A549 (cell line): Measurements from ENCODE around the gene ANKRD65. TPM values are rescaled to one million over a fixed set of nuclear protein-coding genes. Genes with fewer than 3 reads are reported as not detected.
"Not testable (repeated sequence)": the region's sequence is repeated elsewhere in the genome, so short reads cannot be mapped to it uniquely, and the experiment has no call there.

ENCODE experiments used
- ATAC-seq, 2 experiments: fragments of 200-7000 bp in 1 of 2; fragments of >200 bp in 1 of 2; cut with Nextera tagmentation in 1 of 2; cut with Tn5 transposase in 1 of 2; 3 replicates each; pipeline versions ENCODE4 v1.8.0 to v1.9.1; 2018 to 2020; ENCODE audit warnings: mild to moderate bottlenecking in 1 of 2, moderate library complexity in 1 of 2
- CTCF ChIA-PET: fragments of 300-600 bp; sonication (Branson Sonifier 250); formaldehyde crosslinking; extraction: SDS; loops from one replicate; lab custom pipeline; 2021; ENCODE audit warnings: antibody characterized with exemption, inconsistent platforms; lab: Yijun Ruan, JAX
- POLR2A ChIA-PET: fragments of 350-600 bp; formaldehyde crosslinking; extraction: SDS; loops from one replicate; lab custom pipeline; 2021; ENCODE audit warnings: antibody characterized with exemption, inconsistent platforms; lab: Yijun Ruan, JAX
- DNase-seq, 2 experiments: peaks; one replicate each; pipeline versions ENCODE4 v3.0.0 to v3.0.0-alpha.2; 2011 to 2016; ENCODE audit warnings: low read depth in 1 of 2, low spot score in 1 of 2
- FAIRE-seq: peaks from 2 replicates; lab custom pipeline; 2011; peaks lifted over from hg19 to GRCh38; lab: Jason Lieb, UNC
- H3K27ac ChIP-seq, 2 experiments: fragments of >200 bp; sonication (Bioruptor Twin); formaldehyde crosslinking; 3 replicates each; pipeline ENCODE4 v1.5.1; 2016 to 2017
- H3K4me1 ChIP-seq: fragments of >200 bp; sonication (Bioruptor Twin); formaldehyde crosslinking; 3 replicates; pipeline ENCODE4 v1.6.1; 2016
- H3K4me2 ChIP-seq: fragments of >200 bp; sonication (Bioruptor Twin); formaldehyde crosslinking; 3 replicates; pipeline ENCODE4 v1.6.1; 2016
- H3K4me3 ChIP-seq: fragments of >200 bp; sonication (Bioruptor Twin); formaldehyde crosslinking; 3 replicates; pipeline ENCODE4 v1.5.1; 2016
- H3K9me3 ChIP-seq: fragments of >200 bp; sonication (Bioruptor Twin); formaldehyde crosslinking; 3 replicates; pipeline ENCODE4 v1.6.1; 2016
- CBX2 ChIP-seq: fragments of 200-600 bp; sonication (generic); IDR thresholded peaks from 2 replicates; pipeline ENCODE4 v1.6.1; 2016; ENCODE audit warnings: low read depth, mild to moderate bottlenecking, borderline replicate concordance
- CBX8 ChIP-seq: fragments of 200-600 bp; sonication (generic); IDR thresholded peaks from 2 replicates; pipeline ENCODE4 v1.6.1; 2016
- FOSB ChIP-seq: fragments of 250-450 bp; sonication (Bioruptor Pico); IDR thresholded peaks from 2 replicates; pipeline ENCODE4 v1.5.0; 2020; ENCODE audit warnings: mild to moderate bottlenecking, moderate library complexity
- FOSL2 ChIP-seq, 2 experiments: fragments of 450-650 bp in 1 of 2; fragments of >200 bp in 1 of 2; sonication (Bioruptor Twin) in 1 of 2; formaldehyde crosslinking; IDR thresholded peaks; 2 replicates each; pipeline versions ENCODE4 v1.5.0 to v1.6.1; 2016 to 2020; ENCODE audit warnings: mild to moderate bottlenecking in 1 of 2, moderate library complexity in 1 of 2
- GATA3 ChIP-seq: IDR thresholded peaks from 2 replicates; pipeline ENCODE4 v1.6.1; 2012; ENCODE audit warnings: borderline replicate concordance
- HOXA7 ChIP-seq: fragments of 250-450 bp; sonication (Bioruptor Pico); IDR thresholded peaks from 2 replicates; pipeline ENCODE4 v1.5.0; 2020; ENCODE audit warnings: mild to moderate bottlenecking, moderate library complexity
- HOXB13 ChIP-seq: fragments of 250-450 bp; sonication (Bioruptor Pico); IDR thresholded peaks from 2 replicates; pipeline ENCODE4 v1.5.0; 2020; ENCODE audit warnings: low read depth, mild to moderate bottlenecking, moderate library complexity
- KDM1A ChIP-seq: fragments of 200-600 bp; sonication (generic); IDR thresholded peaks from 2 replicates; pipeline ENCODE4 v1.6.1; 2016; ENCODE audit warnings: low read depth, mild to moderate bottlenecking
- MAFK ChIP-seq: fragments of 450-650 bp; IDR thresholded peaks from 2 replicates; pipeline ENCODE4 v1.6.1; 2014; ENCODE audit not compliant: partially characterized antibody
- NPAS2 ChIP-seq: fragments of 250-450 bp; sonication (Bioruptor Pico); IDR thresholded peaks from 2 replicates; pipeline ENCODE4 v1.8.0; 2022; ENCODE audit warnings: mild to moderate bottlenecking, moderate library complexity, borderline replicate concordance
- POLR2A ChIP-seq: IDR thresholded peaks from 2 replicates; pipeline ENCODE4 v1.6.1; 2012; ENCODE audit warnings: mild to moderate bottlenecking, low read length
- RAD21 ChIP-seq, 2 experiments: fragments of >200 bp in 1 of 2; sonication (Bioruptor Twin) in 1 of 2; formaldehyde crosslinking in 1 of 2; IDR thresholded peaks in 1 of 2; conservative IDR thresholded peaks in 1 of 2; 2 replicates in 1 of 2; 3 replicates in 1 of 2; pipeline ENCODE4 v1.6.1; 2012 to 2018; ENCODE audit warnings: inconsistent platforms in 1 of 2
- SMC3 ChIP-seq: fragments of >200 bp; sonication (Bioruptor Twin); formaldehyde crosslinking; IDR thresholded peaks from 3 replicates; pipeline ENCODE4 v1.6.1; 2018; ENCODE audit warnings: inconsistent platforms
- ZNF302 ChIP-seq: fragments of 250-450 bp; sonication (Bioruptor Pico); IDR thresholded peaks from 2 replicates; pipeline ENCODE4 v1.9.0; 2021; ENCODE audit warnings: inconsistent platforms, mild to moderate bottlenecking, moderate library complexity
- WGBS: methylation state at CpG from one replicate; pipeline ENCODE4 v1.1.6; 2017; ENCODE audit errors: missing lambda C conversion rate; 5-methylcytosine and 5-hydroxymethylcytosine counted together
- polyA plus RNA-seq, 4 experiments: library from polyadenylated mRNA; depleted of rRNA in 3 of 4; stranded (reverse); fragments of >200 nt; fragmentation: RNase III in 1 of 4; extraction: RNeasy Plus Mini Kit Qiagen cat#74134 plus additional on column Dnase treatment in 1 of 4; gene quantifications; 2 replicates in 3 of 4; 3 replicates in 1 of 4; pipeline ENCODE4 v1.2.3, GENCODE V29; 2011 to 2017
- TF ChIP-seq, protein P1 (sequence below): fragments of >200 bp; sonication (Bioruptor Twin); formaldehyde crosslinking; IDR thresholded peaks from 3 replicates; pipeline ENCODE4 v1.6.1; 2016
- TF ChIP-seq, protein P2 (sequence below): fragments of 250-450 bp; sonication (Bioruptor Pico); IDR thresholded peaks from 2 replicates; pipeline ENCODE4 v1.5.0; 2020; ENCODE audit warnings: low read depth, mild to moderate bottlenecking, moderate library complexity
- TF ChIP-seq, protein P3 (sequence below): fragments of >200 bp; sonication (Bioruptor Twin); formaldehyde crosslinking; IDR thresholded peaks from 2 replicates; pipeline ENCODE4 v1.6.1; 2016
- TF ChIP-seq, protein P4 (sequence below): IDR thresholded peaks from 2 replicates; pipeline ENCODE4 v1.6.1; 2012

The ANKRD65 gene
- polyA plus RNA-seq, 2 of the 4 experiments (the other 2 are of a cell fraction) = 0.05 TPM; not detected in 1

DNA sequence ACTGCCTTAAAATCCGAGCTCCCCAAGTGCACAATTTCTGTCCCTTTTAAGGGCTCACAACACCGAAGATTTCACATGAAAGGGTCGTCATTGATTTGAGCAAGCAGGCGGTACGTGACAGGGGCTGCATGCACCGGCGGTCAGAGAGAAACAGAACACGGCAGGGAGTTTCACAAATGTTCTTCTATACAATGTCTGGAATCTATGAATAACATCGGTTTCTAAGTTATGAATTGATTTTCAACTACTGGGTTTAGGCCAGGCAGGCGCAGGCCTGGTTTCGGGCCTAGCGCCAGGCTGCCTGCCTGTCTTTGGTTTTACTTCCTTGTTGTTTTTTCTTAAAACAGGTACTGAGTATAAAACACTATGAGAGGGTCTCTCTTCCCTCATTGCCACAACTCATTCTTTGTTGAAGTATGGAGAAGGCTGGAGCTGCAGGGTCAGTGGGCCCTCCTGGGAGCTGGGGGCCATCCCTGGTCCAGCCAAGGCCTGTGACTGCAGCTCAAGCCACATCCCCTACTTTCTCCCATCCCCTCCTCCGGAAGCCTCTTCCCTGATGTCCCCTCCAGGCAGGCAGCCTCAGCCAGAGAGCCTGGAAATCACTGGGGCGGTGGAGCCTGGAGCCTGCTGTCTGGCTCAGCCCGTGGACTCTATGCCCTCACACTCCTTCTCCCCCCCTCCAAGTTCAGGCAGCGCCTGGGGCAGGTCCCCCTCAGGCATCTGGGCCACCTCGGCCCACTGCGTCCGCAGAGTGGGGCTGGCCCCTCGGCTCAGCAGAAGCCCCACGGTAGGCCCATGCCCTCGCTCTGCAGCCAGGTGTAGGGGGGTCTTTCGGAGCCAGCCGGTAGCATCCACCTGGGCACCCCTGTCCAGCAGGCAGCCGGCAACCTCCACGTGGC lies 2.4 kb downstream of the ANKRD65 start:
- FAIRE-seq (no peak), ATAC-seq (peak; percentile 18 to 25; a peak in 2 of 6 replicates), DNase-seq (no peak)
- no peak for TF ChIP-seq MAFK
- TF ChIP-seq CBX2 = no peak
- no peak for TF ChIP-seq RAD21 (conservative IDR thresholded peaks at IDR 0.05 in 1 of 2, IDR thresholded peaks at IDR 0.05 in 1 of 2)
- TF ChIP-seq KDM1A = no peak
- TF ChIP-seq, protein P1, sequence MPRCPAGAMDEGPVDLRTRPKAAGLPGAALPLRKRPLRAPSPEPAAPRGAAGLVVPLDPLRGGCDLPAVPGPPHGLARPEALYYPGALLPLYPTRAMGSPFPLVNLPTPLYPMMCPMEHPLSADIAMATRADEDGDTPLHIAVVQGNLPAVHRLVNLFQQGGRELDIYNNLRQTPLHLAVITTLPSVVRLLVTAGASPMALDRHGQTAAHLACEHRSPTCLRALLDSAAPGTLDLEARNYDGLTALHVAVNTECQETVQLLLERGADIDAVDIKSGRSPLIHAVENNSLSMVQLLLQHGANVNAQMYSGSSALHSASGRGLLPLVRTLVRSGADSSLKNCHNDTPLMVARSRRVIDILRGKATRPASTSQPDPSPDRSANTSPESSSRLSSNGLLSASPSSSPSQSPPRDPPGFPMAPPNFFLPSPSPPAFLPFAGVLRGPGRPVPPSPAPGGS = no peak
- TF ChIP-seq, protein P2, sequence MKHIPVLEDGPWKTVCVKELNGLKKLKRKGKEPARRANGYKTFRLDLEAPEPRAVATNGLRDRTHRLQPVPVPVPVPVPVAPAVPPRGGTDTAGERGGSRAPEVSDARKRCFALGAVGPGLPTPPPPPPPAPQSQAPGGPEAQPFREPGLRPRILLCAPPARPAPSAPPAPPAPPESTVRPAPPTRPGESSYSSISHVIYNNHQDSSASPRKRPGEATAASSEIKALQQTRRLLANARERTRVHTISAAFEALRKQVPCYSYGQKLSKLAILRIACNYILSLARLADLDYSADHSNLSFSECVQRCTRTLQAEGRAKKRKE = no peak
- TF ChIP-seq FOSL2 (IDR thresholded peaks at IDR 0.05) = no peak
- no peak for TF ChIP-seq FOSL2 (CRISPR knock-in tag; IDR thresholded peaks at IDR 0.05)
- no peak for TF ChIP-seq CBX8
- TF ChIP-seq HOXA7 (CRISPR knock-in tag) = no peak
- no peak for TF ChIP-seq NPAS2 (CRISPR knock-in tag)
- TF ChIP-seq, protein P3, sequence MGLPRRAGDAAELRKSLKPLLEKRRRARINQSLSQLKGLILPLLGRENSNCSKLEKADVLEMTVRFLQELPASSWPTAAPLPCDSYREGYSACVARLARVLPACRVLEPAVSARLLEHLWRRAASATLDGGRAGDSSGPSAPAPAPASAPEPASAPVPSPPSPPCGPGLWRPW = no peak
- no peak for TF ChIP-seq ZNF302
- TF ChIP-seq HOXB13 (CRISPR knock-in tag) = no peak
- no peak for TF ChIP-seq SMC3
- no peak for TF ChIP-seq GATA3
- TF ChIP-seq, protein P4, sequence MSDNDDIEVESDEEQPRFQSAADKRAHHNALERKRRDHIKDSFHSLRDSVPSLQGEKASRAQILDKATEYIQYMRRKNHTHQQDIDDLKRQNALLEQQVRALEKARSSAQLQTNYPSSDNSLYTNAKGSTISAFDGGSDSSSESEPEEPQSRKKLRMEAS = no peak
- TF ChIP-seq POLR2A = no peak
- no peak for TF ChIP-seq FOSB (CRISPR knock-in tag)
- POLR2A ChIA-PET = no interaction called here
- no peak overlapping the region for H3K27ac ChIP-seq
- 89% methylated on average over 15 of the region's 26 CpGs for WGBS
- 0 out of 3 replicates have a peak, but pooled peaks cover 3% of the 10 kb centered on the region for H3K4me1 ChIP-seq
- CTCF ChIA-PET = no interaction called here
- no peak overlapping the region for H3K4me3 ChIP-seq
- no peaks in the 10 kb centered on the region for H3K9me3 ChIP-seq
- no peak overlapping the region for H3K4me2 ChIP-seq

DNA sequence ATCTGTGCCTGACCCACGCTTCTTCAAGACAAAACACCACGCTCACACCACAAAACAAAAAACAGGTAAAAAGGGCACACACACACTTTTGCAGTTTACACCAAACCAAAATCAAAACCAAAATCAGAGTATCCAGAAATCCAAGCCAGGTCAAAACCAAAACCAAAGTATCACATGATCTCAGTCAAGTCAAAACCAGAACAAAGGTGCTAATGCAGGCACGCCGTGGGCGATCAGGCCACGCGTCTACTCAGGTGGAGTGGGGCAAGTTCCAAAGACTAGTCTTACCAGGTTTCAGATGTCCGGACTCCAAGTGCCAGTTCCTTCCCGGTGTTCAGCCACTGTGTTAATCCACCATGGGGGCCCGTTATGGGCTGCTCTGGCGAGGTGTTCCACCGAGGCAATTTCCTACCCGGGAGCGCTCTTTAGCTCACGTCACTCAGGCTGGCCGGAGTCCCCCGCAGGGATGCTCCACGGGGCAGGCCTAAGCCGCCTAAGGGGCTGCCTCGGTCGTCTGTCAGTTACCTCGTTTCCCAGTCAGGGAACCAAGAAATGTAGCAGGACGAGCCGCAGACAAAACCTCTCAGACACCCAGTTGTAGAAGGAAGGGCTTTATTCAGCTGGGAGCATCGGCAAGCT lies 3.1 kb downstream of the ANKRD65 start:
- H3K4me1 ChIP-seq, H3K4me3 ChIP-seq, H3K27ac ChIP-seq, CTCF ChIA-PET, ATAC-seq, H3K9me3 ChIP-seq, DNase-seq, POLR2A ChIA-PET, H3K4me2 ChIP-seq, FAIRE-seq: not testable (repeated sequence)
- 83% methylated on average over 25 of the region's 25 CpGs for WGBS

DNA sequence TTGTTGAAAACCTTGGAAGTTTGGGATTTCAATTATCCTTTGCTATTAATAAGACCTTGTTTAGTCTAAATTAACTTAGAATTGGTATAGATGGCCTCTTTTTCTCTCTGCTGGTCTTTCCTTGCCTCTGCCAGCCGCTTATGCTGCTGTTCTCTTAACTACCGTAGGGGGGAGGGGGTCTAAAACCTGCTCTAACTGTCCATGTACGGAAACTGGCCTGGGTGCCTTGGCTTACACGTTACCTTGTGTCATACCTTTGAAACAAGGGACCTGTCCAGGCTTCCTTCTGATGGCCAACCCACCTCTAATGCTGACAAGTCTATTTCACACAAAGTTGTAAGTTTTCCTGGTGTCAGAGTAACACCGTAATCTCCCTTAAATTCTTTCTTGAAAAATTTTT lies 3.7 kb downstream of the ANKRD65 start:
- H3K27ac ChIP-seq, POLR2A ChIA-PET, H3K9me3 ChIP-seq, ATAC-seq, H3K4me1 ChIP-seq, FAIRE-seq, CTCF ChIA-PET, H3K4me2 ChIP-seq, H3K4me3 ChIP-seq, DNase-seq: not testable (repeated sequence)
- WGBS = 80% methylated on average over 5 of the region's 5 CpGs
